Mammary epithelial cell (primary cell): ENCODE results near the gene HHAT.

Source experiments
- EZH2 ChIP-seq: IDR thresholded peaks from 2 replicates; pipeline ENCODE4 v1.6.1; 2012; ENCODE audit warnings: low read length, inconsistent platforms, borderline replicate concordance
- TF ChIP-seq, protein P1 (sequence below), 2 donors: IDR thresholded peaks in 1 of 2; conservative IDR thresholded peaks in 1 of 2; 2 replicates each; pipeline ENCODE4 v1.5.1; 2011 to 2012; ENCODE audit warnings: inconsistent platforms in 2 of 2, low read length in 2 of 2, mild to moderate bottlenecking in 2 of 2, control low read depth in 1 of 2, low read depth in 1 of 2; ENCODE audit not compliant: insufficient read depth in 1 of 2; ENCODE audit errors: extremely low read depth in 1 of 2

DNA sequence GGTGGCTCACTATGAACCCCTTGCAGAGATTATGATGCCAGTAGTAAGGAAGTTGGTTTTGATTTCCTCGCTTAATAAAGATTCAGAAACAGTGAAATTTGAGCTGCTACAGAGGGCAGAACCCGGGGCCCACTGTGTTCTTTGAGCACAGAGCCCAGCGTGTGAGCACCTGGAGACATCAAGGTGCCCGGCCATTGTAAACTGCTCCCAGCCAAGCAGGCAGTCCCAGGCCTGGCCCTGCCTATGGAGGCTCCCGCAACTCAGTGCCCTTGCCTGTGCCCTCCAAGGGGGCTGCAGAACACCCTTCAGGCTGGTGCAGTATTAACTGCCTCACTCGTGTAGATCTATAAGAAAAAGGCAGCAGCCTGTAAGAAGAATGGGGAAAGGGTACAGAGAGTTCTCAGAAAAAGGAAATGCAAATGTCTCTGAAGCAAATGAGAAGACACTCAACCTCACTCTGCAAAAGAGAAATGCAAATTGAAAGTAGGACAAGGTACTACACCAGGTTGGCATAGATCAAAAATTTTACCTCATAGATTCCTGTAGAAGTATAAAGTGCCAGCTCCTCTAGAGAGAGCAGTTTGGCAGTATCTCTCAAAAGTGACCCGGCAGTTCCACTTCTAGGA is 323.7 kb downstream of the HHAT start:
- TF ChIP-seq, protein P1, sequence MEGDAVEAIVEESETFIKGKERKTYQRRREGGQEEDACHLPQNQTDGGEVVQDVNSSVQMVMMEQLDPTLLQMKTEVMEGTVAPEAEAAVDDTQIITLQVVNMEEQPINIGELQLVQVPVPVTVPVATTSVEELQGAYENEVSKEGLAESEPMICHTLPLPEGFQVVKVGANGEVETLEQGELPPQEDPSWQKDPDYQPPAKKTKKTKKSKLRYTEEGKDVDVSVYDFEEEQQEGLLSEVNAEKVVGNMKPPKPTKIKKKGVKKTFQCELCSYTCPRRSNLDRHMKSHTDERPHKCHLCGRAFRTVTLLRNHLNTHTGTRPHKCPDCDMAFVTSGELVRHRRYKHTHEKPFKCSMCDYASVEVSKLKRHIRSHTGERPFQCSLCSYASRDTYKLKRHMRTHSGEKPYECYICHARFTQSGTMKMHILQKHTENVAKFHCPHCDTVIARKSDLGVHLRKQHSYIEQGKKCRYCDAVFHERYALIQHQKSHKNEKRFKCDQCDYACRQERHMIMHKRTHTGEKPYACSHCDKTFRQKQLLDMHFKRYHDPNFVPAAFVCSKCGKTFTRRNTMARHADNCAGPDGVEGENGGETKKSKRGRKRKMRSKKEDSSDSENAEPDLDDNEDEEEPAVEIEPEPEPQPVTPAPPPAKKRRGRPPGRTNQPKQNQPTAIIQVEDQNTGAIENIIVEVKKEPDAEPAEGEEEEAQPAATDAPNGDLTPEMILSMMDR (conservative IDR thresholded peaks at IDR 0.05 in 1 of 2, IDR thresholded peaks at IDR 0.05 in 1 of 2; ENCODE audit: extremely low read depth in 1 of 2, insufficient read depth in 1 of 2, low read depth in 1 of 2, low read length in 2 of 2), result no peak
- TF ChIP-seq EZH2, result no peak
